Measurements from ENCODE around the gene VTI1A.

DNA sequence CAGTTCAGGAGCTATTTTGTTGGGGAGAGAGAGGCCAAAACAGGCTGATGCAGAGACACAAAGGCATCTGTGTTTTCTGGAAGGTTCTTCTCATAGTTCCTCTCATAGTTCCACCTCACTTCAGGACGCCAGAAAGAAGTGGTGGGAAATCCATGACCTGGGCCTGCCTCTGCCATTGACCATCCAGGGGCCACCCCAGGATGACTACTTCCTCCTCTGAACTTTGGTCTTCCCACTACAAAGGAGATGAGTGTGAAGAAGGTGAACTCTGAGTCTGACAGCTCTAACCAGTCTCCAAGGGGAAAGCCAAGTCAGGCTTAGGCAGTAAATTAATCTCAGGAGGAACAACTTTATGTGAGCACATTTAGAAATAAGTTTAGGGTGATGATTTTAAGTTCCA is 327.2 kb downstream of the VTI1A start:
- TF ChIP-seq MXI1 (conservative IDR thresholded peaks at IDR 0.05; ENCODE audit: poor library complexity, severe bottlenecking) (no peak), POLR2AphosphoS5 (IDR thresholded peaks at IDR 0.05) (no peak), TAF1 (IDR thresholded peaks at IDR 0.05; ENCODE audit: low read depth) (no peak), EP300 (conservative IDR thresholded peaks at IDR 0.05; ENCODE audit: poor library complexity, severe bottlenecking) (no peak), EZH2 (IDR thresholded peaks at IDR 0.05; ENCODE audit: borderline replicate concordance, insufficient read depth, low read length, poor library complexity, severe bottlenecking) (no peak), RAD21 (conservative IDR thresholded peaks at IDR 0.05) (no peak)
- TF ChIP-seq, protein P1, sequence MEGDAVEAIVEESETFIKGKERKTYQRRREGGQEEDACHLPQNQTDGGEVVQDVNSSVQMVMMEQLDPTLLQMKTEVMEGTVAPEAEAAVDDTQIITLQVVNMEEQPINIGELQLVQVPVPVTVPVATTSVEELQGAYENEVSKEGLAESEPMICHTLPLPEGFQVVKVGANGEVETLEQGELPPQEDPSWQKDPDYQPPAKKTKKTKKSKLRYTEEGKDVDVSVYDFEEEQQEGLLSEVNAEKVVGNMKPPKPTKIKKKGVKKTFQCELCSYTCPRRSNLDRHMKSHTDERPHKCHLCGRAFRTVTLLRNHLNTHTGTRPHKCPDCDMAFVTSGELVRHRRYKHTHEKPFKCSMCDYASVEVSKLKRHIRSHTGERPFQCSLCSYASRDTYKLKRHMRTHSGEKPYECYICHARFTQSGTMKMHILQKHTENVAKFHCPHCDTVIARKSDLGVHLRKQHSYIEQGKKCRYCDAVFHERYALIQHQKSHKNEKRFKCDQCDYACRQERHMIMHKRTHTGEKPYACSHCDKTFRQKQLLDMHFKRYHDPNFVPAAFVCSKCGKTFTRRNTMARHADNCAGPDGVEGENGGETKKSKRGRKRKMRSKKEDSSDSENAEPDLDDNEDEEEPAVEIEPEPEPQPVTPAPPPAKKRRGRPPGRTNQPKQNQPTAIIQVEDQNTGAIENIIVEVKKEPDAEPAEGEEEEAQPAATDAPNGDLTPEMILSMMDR (IDR thresholded peaks at IDR 0.05; ENCODE audit: poor library complexity, severe bottlenecking): no peak
- TF ChIP-seq, protein P2, sequence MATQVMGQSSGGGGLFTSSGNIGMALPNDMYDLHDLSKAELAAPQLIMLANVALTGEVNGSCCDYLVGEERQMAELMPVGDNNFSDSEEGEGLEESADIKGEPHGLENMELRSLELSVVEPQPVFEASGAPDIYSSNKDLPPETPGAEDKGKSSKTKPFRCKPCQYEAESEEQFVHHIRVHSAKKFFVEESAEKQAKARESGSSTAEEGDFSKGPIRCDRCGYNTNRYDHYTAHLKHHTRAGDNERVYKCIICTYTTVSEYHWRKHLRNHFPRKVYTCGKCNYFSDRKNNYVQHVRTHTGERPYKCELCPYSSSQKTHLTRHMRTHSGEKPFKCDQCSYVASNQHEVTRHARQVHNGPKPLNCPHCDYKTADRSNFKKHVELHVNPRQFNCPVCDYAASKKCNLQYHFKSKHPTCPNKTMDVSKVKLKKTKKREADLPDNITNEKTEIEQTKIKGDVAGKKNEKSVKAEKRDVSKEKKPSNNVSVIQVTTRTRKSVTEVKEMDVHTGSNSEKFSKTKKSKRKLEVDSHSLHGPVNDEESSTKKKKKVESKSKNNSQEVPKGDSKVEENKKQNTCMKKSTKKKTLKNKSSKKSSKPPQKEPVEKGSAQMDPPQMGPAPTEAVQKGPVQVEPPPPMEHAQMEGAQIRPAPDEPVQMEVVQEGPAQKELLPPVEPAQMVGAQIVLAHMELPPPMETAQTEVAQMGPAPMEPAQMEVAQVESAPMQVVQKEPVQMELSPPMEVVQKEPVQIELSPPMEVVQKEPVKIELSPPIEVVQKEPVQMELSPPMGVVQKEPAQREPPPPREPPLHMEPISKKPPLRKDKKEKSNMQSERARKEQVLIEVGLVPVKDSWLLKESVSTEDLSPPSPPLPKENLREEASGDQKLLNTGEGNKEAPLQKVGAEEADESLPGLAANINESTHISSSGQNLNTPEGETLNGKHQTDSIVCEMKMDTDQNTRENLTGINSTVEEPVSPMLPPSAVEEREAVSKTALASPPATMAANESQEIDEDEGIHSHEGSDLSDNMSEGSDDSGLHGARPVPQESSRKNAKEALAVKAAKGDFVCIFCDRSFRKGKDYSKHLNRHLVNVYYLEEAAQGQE (IDR thresholded peaks at IDR 0.05; ENCODE audit: borderline replicate concordance): no peak
